KOPT-K1 (cell line): ENCODE results near the gene SHTN1.

Source experiments
- H3K27ac ChIP-seq: fragments of 200-600 bp; sonication (generic); 2 replicates; pipeline ENCODE4 v1.5.1; 2016; ENCODE audit warnings: antibody characterized with exemption, mild to moderate bottlenecking, low read depth, low read length; ENCODE audit not compliant: poor library complexity, severe bottlenecking
- H3K36me3 ChIP-seq: fragments of 200-600 bp; sonication (generic); 2 replicates; pipeline ENCODE4 v1.5.1; 2017; ENCODE audit warnings: antibody characterized with exemption, mild to moderate bottlenecking, low read length, moderate library complexity; ENCODE audit not compliant: insufficient read depth
- H3K9me3 ChIP-seq: fragments of 200-600 bp; sonication (generic); 2 replicates; pipeline ENCODE4 v1.5.1; 2017; ENCODE audit warnings: antibody characterized with exemption, low read length, mild to moderate bottlenecking; ENCODE audit not compliant: insufficient read depth, poor library complexity, severe bottlenecking

Gene SHTN1

GRCh38 chr10:116913695-116914094 lies 91.3 kb downstream of the SHTN1 start:
- no peak overlapping the region for H3K27ac ChIP-seq
- H3K36me3 ChIP-seq: no peaks in the 10 kb centered on the region
- no peaks in the 10 kb centered on the region for H3K9me3 ChIP-seq

GRCh38 chr10:116912162-116912561 lies 92.8 kb downstream of the SHTN1 start:
- H3K36me3 ChIP-seq: no peaks in the 10 kb centered on the region
- H3K9me3 ChIP-seq: no peaks in the 10 kb centered on the region
- no peak overlapping the region for H3K27ac ChIP-seq

- H3K9me3 ChIP-seq: no peaks in the 10 kb centered on the region
- no peak overlapping the region for H3K27ac ChIP-seq
- H3K36me3 ChIP-seq: no peaks in the 10 kb centered on the region
Measured at GRCh38 chr10:116910910-116911309, 94.1 kb downstream of the SHTN1 start.

GRCh38 chr10:116909307-116909706 lies 95.7 kb downstream of the SHTN1 start:
- H3K9me3 ChIP-seq: no peaks in the 10 kb centered on the region
- no peaks in the 10 kb centered on the region for H3K36me3 ChIP-seq
- H3K27ac ChIP-seq: no peak overlapping the region

GRCh38 chr10:116907245-116907987 lies 97.6 kb downstream of the SHTN1 start:
- no peaks in the 10 kb centered on the region for H3K36me3 ChIP-seq
- no peaks in the 10 kb centered on the region for H3K9me3 ChIP-seq
- H3K27ac ChIP-seq: no peak overlapping the region

GRCh38 chr10:116905845-116906210 lies 99.2 kb downstream of the SHTN1 start:
- H3K27ac ChIP-seq: no peak overlapping the region
- H3K36me3 ChIP-seq: no peaks in the 10 kb centered on the region
- no peaks in the 10 kb centered on the region for H3K9me3 ChIP-seq

- no peaks in the 10 kb centered on the region for H3K36me3 ChIP-seq
- no peaks in the 10 kb centered on the region for H3K9me3 ChIP-seq
- no peak overlapping the region for H3K27ac ChIP-seq
Measured at GRCh38 chr10:116899626-116900025, 105.4 kb downstream of the SHTN1 start.

- Histone ChIP-seq H3K36me3 (no peaks in the 10 kb centered on the region), H3K9me3 (no peaks in the 10 kb centered on the region), H3K27ac (no peak overlapping the region)
Measured at GRCh38 chr10:116893686-116894037, 111.3 kb downstream of the SHTN1 start.

GRCh38 chr10:116892907-116893685 lies 111.9 kb downstream of the SHTN1 start:
- Histone ChIP-seq H3K9me3 (no peaks in the 10 kb centered on the region), H3K36me3 (no peaks in the 10 kb centered on the region), H3K27ac (no peak overlapping the region)

GRCh38 chr10:116891208-116891607 lies 113.8 kb downstream of the SHTN1 start:
- H3K27ac ChIP-seq: no peak overlapping the region

GRCh38 chr10:116889066-116889465 lies 115.9 kb downstream of the SHTN1 start:
- Histone ChIP-seq H3K9me3 (no peaks in the 10 kb centered on the region), H3K27ac (no peak overlapping the region), H3K36me3 (no peaks in the 10 kb centered on the region)

More at GRCh38 chr10:116891208-116891607, 113.8 kb downstream of the SHTN1 start:
- H3K9me3 ChIP-seq: no peaks in the 10 kb centered on the region
- H3K36me3 ChIP-seq: no peaks in the 10 kb centered on the region

GRCh38 chr10:116888380-116889055 lies 116.5 kb downstream of the SHTN1 start:
- Histone ChIP-seq H3K36me3 (no peaks in the 10 kb centered on the region), H3K9me3 (no peaks in the 10 kb centered on the region), H3K27ac (no peak overlapping the region)

- no peak overlapping the region for H3K27ac ChIP-seq
- no peaks in the 10 kb centered on the region for H3K36me3 ChIP-seq
- no peaks in the 10 kb centered on the region for H3K9me3 ChIP-seq
Measured at GRCh38 chr10:116886772-116887171, 118.2 kb downstream of the SHTN1 start.

GRCh38 chr10:116882639-116883038 lies 122.3 kb downstream of the SHTN1 start:
- Histone ChIP-seq H3K9me3 (no peaks in the 10 kb centered on the region), H3K27ac (no peak overlapping the region), H3K36me3 (no peaks in the 10 kb centered on the region)

- no peak overlapping the region for H3K27ac ChIP-seq
- H3K36me3 ChIP-seq: no peaks in the 10 kb centered on the region
- no peaks in the 10 kb centered on the region for H3K9me3 ChIP-seq
Measured at GRCh38 chr10:116880716-116881482, 124.1 kb downstream of the SHTN1 start.
